ENCODE data around the gene USP17L27. TPM values are rescaled to one million over a fixed set of nuclear protein-coding genes. Genes with fewer than 3 reads are reported as not detected.
"Not testable (repeated sequence)": the region's sequence is repeated elsewhere in the genome, so short reads cannot be mapped to it uniquely, and the experiment has no call there.

USP17L27 gene
- total and polyA plus RNA-seq, 2 of the 13 experiments (the other 11 are each of a cell fraction or from before 2014, with no cell fraction given) = not detected

DNA sequence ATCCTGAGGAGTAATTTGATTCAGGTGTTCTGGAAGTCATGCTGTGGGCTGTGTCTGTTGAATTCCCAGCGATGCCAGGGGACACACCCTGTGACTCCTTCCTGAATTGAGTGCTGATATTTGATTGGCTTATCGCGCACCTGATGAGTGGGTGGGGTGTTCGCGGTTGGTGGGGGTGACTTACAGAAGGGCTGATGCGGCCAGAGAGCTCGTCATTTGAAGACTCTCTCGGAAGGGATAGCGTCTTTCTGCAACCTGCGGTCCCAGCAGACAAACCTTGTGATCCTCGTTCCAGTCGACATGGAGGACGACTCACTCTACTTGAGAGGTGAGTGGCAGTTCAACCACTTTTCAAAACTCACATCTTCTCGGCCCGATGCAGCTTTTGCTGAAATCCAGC lies 14.3 kb upstream of the USP17L27 start, which contains the start of gene USP17L25:
USP17L25 (plus strand) TSS at position 301 of the 400 bp plus-strand sequence; CDS start at position 301, 0 bp downstream.
- POLR2A ChIA-PET; H3K4me3 ChIP-seq (replicated peaks in 1 of 3; ENCODE audit: insufficient read depth in 1 of 3, low read depth in 2 of 3, low read length in 3 of 3); ATAC-seq; H3K9ac ChIP-seq (ENCODE audit: insufficient read depth, low read depth, low read length); H2AFZ ChIP-seq (ENCODE audit: low read length); DNase-seq (ENCODE audit: low spot score); H4K20me1 ChIP-seq (ENCODE audit: insufficient read depth, low read length); intact Hi-C loops (cut with micrococcal nuclease; ENCODE audit: unreplicated experiment); H3K36me3 ChIP-seq (replicated peaks in 1 of 2; ENCODE audit: control insufficient read depth in 1 of 2, insufficient read depth in 2 of 2, low read length in 2 of 2); BruUV-seq (replicated peaks); in situ Hi-C loops (cut with HindIII; ENCODE audit: extremely low pct_ligation_motif_present, low pct_unique_long_range_greater_than_20kb); H3K9me3 ChIP-seq (ENCODE audit: low read length); FAIRE-seq; H3K79me2 ChIP-seq (ENCODE audit: insufficient read depth, low read length); H3K4me1 ChIP-seq (ENCODE audit: insufficient read depth, low read length); H3K27me3 ChIP-seq (ENCODE audit: control insufficient read depth in 1 of 2, insufficient read depth in 2 of 2, low read length in 2 of 2); CTCF ChIA-PET (ENCODE audit: low intra/inter-chr PET ratio, low total read pairs); H3K27ac ChIP-seq (ENCODE audit: extremely low read length, insufficient read depth, low read length); H3K4me2 ChIP-seq (ENCODE audit: low read depth, low read length): not testable (repeated sequence)
- WGBS (ENCODE audit: low lambda C conversion rate) = no CpG with 5 or more reads among the region's 15 CpGs

DNA sequence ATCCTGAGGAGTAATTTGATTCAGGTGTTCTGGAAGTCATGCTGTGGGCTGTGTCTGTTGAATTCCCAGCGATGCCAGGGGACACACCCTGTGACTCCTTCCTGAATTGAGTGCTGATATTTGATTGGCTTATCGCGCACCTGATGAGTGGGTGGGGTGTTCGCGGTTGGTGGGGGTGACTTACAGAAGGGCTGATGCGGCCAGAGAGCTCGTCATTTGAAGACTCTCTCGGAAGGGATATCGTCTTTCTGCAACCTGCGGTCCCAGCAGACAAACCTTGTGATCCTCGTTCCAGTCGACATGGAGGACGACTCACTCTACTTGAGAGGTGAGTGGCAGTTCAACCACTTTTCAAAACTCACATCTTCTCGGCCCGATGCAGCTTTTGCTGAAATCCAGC lies 9.6 kb upstream of the USP17L27 start, which contains the start of gene USP17L26:
USP17L26 (plus strand) TSS at position 301 of the 400 bp plus-strand sequence; CDS start at position 301, 0 bp downstream.
- ATAC-seq = not testable (repeated sequence)

DNA sequence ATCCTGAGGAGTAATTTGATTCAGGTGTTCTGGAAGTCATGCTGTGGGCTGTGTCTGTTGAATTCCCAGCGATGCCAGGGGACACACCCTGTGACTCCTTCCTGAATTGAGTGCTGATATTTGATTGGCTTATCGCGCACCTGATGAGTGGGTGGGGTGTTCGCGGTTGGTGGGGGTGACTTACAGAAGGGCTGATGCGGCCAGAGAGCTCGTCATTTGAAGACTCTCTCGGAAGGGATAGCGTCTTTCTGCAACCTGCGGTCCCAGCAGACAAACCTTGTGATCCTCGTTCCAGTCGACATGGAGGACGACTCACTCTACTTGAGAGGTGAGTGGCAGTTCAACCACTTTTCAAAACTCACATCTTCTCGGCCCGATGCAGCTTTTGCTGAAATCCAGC lies 4.8 kb upstream of the USP17L27 start, which contains the start of gene USP17L5:
USP17L5 (plus strand) TSS at position 301 of the 400 bp plus-strand sequence; CDS start at position 301, 0 bp downstream.
- H3K4me1 ChIP-seq (ENCODE audit: insufficient read depth, low read length); in situ Hi-C loops (cut with HindIII; ENCODE audit: extremely low pct_ligation_motif_present, low pct_unique_long_range_greater_than_20kb); intact Hi-C loops (cut with micrococcal nuclease; ENCODE audit: unreplicated experiment); FAIRE-seq; H3K9me3 ChIP-seq (ENCODE audit: low read length); H3K9ac ChIP-seq (ENCODE audit: insufficient read depth, low read depth, low read length); BruUV-seq (replicated peaks); POLR2A ChIA-PET; H3K79me2 ChIP-seq (ENCODE audit: insufficient read depth, low read length); H4K20me1 ChIP-seq (ENCODE audit: insufficient read depth, low read length); H3K36me3 ChIP-seq (replicated peaks in 1 of 2; ENCODE audit: control insufficient read depth in 1 of 2, insufficient read depth in 2 of 2, low read length in 2 of 2); H3K4me2 ChIP-seq (ENCODE audit: low read depth, low read length); DNase-seq (ENCODE audit: low spot score); H3K4me3 ChIP-seq (replicated peaks in 1 of 3; ENCODE audit: insufficient read depth in 1 of 3, low read depth in 2 of 3, low read length in 3 of 3); ATAC-seq; CTCF ChIA-PET (ENCODE audit: low intra/inter-chr PET ratio, low total read pairs); H3K27ac ChIP-seq (ENCODE audit: extremely low read length, insufficient read depth, low read length); H3K27me3 ChIP-seq (ENCODE audit: control insufficient read depth in 1 of 2, insufficient read depth in 2 of 2, low read length in 2 of 2); H2AFZ ChIP-seq (ENCODE audit: low read length): not testable (repeated sequence)
- no CpG with 5 or more reads among the region's 15 CpGs for WGBS (ENCODE audit: low lambda C conversion rate)

More for the DNA sequence above, 9.6 kb upstream of the USP17L27 start, which contains the start of gene USP17L26:
- H3K4me1 ChIP-seq (ENCODE audit: insufficient read depth, low read length); H3K27ac ChIP-seq (ENCODE audit: extremely low read length, insufficient read depth, low read length); H3K27me3 ChIP-seq (ENCODE audit: control insufficient read depth in 1 of 2, insufficient read depth in 2 of 2, low read length in 2 of 2); H2AFZ ChIP-seq (ENCODE audit: low read length); H3K36me3 ChIP-seq (replicated peaks in 1 of 2; ENCODE audit: control insufficient read depth in 1 of 2, insufficient read depth in 2 of 2, low read length in 2 of 2); H3K9me3 ChIP-seq (ENCODE audit: low read length); H3K4me3 ChIP-seq (replicated peaks in 1 of 3; ENCODE audit: insufficient read depth in 1 of 3, low read depth in 2 of 3, low read length in 3 of 3); H3K9ac ChIP-seq (ENCODE audit: insufficient read depth, low read depth, low read length); POLR2A ChIA-PET; in situ Hi-C loops (cut with HindIII; ENCODE audit: extremely low pct_ligation_motif_present, low pct_unique_long_range_greater_than_20kb); CTCF ChIA-PET (ENCODE audit: low intra/inter-chr PET ratio, low total read pairs); H3K79me2 ChIP-seq (ENCODE audit: insufficient read depth, low read length); intact Hi-C loops (cut with micrococcal nuclease; ENCODE audit: unreplicated experiment); DNase-seq (ENCODE audit: low spot score); H4K20me1 ChIP-seq (ENCODE audit: insufficient read depth, low read length); H3K4me2 ChIP-seq (ENCODE audit: low read depth, low read length); FAIRE-seq; BruUV-seq (replicated peaks): not testable (repeated sequence)
- WGBS (ENCODE audit: low lambda C conversion rate) = no CpG with 5 or more reads among the region's 15 CpGs

DNA sequence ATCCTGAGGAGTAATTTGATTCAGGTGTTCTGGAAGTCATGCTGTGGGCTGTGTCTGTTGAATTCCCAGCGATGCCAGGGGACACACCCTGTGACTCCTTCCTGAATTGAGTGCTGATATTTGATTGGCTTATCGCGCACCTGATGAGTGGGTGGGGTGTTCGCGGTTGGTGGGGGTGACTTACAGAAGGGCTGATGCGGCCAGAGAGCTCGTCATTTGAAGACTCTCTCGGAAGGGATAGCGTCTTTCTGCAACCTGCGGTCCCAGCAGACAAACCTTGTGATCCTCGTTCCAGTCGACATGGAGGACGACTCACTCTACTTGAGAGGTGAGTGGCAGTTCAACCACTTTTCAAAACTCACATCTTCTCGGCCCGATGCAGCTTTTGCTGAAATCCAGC lies 4.6 kb downstream of the USP17L27 start, which contains the start of gene USP17L28:
USP17L28 (plus strand) TSS at position 301 of the 400 bp plus-strand sequence; CDS start at position 301, 0 bp downstream.
- BruUV-seq (replicated peaks); H3K9ac ChIP-seq (ENCODE audit: insufficient read depth, low read depth, low read length); FAIRE-seq; DNase-seq (ENCODE audit: low spot score); H3K4me2 ChIP-seq (ENCODE audit: low read depth, low read length); H4K20me1 ChIP-seq (ENCODE audit: insufficient read depth, low read length); H3K27ac ChIP-seq (ENCODE audit: extremely low read length, insufficient read depth, low read length); intact Hi-C loops (cut with micrococcal nuclease; ENCODE audit: unreplicated experiment); H3K36me3 ChIP-seq (replicated peaks in 1 of 2; ENCODE audit: control insufficient read depth in 1 of 2, insufficient read depth in 2 of 2, low read length in 2 of 2); H3K27me3 ChIP-seq (ENCODE audit: control insufficient read depth in 1 of 2, insufficient read depth in 2 of 2, low read length in 2 of 2); POLR2A ChIA-PET; H3K4me3 ChIP-seq (replicated peaks in 1 of 3; ENCODE audit: insufficient read depth in 1 of 3, low read depth in 2 of 3, low read length in 3 of 3); H2AFZ ChIP-seq (ENCODE audit: low read length); H3K9me3 ChIP-seq (ENCODE audit: low read length); ATAC-seq; H3K79me2 ChIP-seq (ENCODE audit: insufficient read depth, low read length); in situ Hi-C loops (cut with HindIII; ENCODE audit: extremely low pct_ligation_motif_present, low pct_unique_long_range_greater_than_20kb); H3K4me1 ChIP-seq (ENCODE audit: insufficient read depth, low read length); CTCF ChIA-PET (ENCODE audit: low intra/inter-chr PET ratio, low total read pairs): not testable (repeated sequence)
- WGBS (ENCODE audit: low lambda C conversion rate) = no CpG with 5 or more reads among the region's 15 CpGs

Measured in HepG2 (cell line).